ENCODE results near the gene ABCG8.

DNA sequence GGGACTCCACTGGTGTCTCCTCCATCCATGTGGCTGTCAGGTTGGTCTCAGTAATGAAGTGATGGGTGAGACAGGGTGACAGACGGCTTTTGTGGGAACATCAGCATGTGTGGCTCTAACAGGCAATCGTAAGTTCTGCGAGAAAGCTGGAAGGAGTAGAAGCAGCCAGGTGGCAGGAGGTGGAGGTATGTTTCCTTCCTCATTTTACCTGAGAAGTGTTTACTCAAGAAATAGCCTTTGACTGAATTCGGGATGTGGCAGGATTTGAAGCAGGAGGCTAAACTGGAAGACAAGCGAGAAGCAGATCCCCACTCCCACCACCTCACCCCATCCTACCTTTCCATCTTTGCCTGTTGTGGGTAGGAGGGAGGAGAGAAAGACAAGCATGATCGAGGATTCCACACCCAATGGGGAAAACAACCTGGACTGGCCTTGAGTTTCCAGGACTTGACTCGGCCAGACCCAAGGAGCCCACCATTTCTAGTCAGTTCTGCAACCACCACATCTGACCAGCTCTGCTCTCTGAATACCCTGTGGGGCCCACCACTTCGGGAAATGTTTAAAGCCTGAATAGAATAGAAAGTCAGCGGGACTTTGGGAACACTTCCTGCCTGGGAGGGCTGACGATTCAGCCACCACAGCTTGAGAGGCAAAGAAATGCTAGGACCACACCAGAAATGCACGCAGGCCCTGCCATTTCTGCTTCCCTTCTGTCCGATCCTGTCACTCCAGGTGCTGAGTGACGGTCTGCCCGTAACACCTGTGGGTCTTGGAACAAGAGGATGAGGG is 1.2 kb downstream of the ABCG8 start:
- TF ChIP-seq, protein P1, sequence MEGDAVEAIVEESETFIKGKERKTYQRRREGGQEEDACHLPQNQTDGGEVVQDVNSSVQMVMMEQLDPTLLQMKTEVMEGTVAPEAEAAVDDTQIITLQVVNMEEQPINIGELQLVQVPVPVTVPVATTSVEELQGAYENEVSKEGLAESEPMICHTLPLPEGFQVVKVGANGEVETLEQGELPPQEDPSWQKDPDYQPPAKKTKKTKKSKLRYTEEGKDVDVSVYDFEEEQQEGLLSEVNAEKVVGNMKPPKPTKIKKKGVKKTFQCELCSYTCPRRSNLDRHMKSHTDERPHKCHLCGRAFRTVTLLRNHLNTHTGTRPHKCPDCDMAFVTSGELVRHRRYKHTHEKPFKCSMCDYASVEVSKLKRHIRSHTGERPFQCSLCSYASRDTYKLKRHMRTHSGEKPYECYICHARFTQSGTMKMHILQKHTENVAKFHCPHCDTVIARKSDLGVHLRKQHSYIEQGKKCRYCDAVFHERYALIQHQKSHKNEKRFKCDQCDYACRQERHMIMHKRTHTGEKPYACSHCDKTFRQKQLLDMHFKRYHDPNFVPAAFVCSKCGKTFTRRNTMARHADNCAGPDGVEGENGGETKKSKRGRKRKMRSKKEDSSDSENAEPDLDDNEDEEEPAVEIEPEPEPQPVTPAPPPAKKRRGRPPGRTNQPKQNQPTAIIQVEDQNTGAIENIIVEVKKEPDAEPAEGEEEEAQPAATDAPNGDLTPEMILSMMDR (IDR thresholded peaks at IDR 0.05), result no peak
- no peak for TF ChIP-seq POLR2A (IDR thresholded peaks at IDR 0.05)
